Fibroblast of lung (primary cell): ENCODE measurements around the gene IDE.

Experiments
- CTCF ChIP-seq, 2 donors: IDR thresholded peaks in 1 of 2; conservative IDR thresholded peaks in 1 of 2; 1 replicate in 1 of 2; 2 replicates in 1 of 2; pipeline ENCODE4 v1.5.1; 2011 to 2012; ENCODE audit warnings: low read length in 2 of 2, control low read depth in 1 of 2, inconsistent platforms in 1 of 2, low read depth in 1 of 2, mild to moderate bottlenecking in 1 of 2
- EZH2 ChIP-seq: IDR thresholded peaks from 2 replicates; pipeline ENCODE4 v1.5.1; 2012; ENCODE audit warnings: low read length, control low read depth, mild to moderate bottlenecking; ENCODE audit errors: missing control alignments

- no peak for TF ChIP-seq CTCF (conservative IDR thresholded peaks at IDR 0.05 in 1 of 2, IDR thresholded peaks at IDR 0.05 in 1 of 2; ENCODE audit: low read depth in 1 of 2, low read length in 2 of 2)
- no peak for TF ChIP-seq EZH2
Measured at GRCh38 chr10:92530421-92530820, 43.5 kb downstream of the IDE start.
